GM21381 (cell line): Measurements from ENCODE around the gene CCDC152.

Source experiments
- ATAC-seq: cut with Tn5 transposase; IDR thresholded peaks from one replicate; pipeline ENCODE4 v1.9.1; 2021; ENCODE audit warnings: mild to moderate bottlenecking, moderate library complexity; ENCODE audit not compliant: unreplicated experiment

CCDC152 gene

DNA sequence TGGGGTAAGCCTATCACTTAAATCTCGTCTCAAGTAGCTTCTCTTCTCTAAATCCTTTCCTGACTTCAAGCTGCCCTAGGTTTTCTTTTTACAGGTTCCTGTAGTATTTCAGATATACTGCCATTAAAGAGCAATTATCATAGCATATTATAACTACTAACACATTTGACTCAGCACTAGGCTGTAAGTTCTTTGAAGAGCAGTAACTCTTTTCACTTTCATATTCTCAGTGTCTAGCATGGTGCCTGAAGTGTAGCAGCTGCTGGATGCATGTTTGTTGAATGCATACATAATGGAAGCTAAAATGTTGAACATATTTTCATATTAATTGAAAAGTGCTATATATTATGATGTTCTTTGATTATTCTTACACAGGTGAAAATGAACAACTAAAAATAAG lies 22.5 kb downstream of the CCDC152 start:
- no peak for ATAC-seq

DNA sequence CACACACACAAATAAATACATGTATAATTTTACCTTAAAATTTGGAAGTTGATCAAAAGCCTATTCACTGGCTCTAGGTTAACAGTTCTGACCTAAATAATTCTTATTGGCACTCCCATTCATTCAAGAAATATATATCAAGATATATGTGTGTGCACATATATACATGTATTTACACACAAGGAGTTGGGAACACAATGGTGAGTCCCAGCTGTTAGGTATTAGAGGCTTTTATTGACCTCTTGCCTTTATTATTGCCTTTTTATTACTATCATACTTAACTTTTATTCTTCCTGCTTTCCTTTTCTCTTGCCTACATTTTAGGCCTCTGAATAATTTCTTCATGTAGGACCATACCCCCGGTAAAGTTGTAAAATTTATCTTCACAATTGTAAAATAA lies 25.0 kb downstream of the CCDC152 start:
- no peak for ATAC-seq

DNA sequence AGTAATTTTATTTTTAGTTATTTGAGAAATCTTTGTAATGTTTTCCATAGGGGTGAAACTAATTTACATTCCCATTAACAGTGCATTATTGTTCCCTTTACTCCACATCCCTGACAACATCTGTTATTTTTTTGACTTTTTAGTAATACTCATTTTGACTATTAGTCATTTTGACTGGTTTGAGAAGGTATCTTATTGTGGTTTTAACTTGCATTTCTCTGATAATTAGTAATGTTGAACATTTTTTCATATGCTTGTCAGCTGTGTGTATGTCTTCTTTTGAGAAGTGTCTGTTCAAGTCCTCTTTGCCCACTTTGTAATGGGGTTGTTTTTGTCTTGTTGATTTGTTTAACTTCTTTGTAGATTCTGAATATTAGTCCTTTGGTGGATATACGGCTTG lies 27.5 kb downstream of the CCDC152 start:
- ATAC-seq = no peak

DNA sequence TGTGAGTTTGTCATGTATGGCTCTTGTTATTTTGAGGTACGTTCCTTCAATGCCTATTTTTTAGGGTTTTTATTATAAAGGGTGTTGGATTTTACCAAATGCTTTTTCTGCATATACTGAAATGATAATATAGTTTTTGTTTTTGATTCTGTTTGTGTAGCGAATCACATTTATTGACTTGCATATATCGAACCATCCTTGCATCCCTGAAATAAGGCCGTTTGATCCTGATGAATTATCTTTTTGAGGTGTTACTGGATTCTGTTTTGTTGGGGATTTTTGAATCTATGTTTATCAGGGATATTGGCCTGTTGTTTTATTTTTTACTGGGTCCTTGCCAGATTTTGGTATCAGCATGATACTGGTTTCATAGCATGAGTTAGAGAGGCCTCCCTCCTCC lies 29.1 kb downstream of the CCDC152 start:
- no peak for ATAC-seq

DNA sequence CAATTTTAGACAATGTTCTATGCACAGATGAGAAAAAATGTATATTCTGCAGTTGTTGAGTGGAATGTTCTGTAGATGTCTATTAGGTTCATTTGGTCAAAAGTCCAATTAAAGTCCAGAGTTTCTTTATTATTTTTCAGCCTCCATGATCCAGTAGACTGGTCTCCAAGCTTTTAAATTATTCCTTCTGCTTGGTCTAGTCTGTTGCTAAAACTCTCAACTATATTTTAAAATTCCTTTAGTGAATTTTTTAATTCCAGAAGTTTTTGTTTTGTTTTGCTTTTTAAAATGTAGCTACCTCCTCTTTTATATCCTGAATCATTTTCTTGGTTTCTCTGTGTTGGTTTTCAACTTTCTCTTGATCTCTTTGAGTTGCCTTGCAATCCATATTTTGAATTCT lies 30.5 kb downstream of the CCDC152 start:
- ATAC-seq = no peak

DNA sequence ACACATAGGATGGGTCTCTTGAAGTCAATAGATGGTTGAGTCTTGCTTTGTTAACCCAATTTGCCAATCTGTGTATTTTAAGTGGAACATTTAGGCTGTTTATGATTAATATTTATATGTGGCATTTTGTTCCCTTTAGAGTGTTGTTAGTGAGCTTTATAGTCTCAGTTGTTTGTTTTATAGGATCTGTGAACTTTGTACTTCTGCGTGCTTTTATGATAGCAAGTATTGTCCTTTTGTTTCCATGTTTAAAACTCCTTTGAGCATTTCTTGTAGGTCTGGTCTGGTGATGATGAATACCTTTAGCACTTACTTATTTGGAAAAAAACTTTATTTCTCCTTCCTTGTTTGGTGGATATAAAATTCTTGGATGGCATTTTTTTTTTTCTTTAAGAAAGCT lies 31.2 kb downstream of the CCDC152 start:
- no peak for ATAC-seq

DNA sequence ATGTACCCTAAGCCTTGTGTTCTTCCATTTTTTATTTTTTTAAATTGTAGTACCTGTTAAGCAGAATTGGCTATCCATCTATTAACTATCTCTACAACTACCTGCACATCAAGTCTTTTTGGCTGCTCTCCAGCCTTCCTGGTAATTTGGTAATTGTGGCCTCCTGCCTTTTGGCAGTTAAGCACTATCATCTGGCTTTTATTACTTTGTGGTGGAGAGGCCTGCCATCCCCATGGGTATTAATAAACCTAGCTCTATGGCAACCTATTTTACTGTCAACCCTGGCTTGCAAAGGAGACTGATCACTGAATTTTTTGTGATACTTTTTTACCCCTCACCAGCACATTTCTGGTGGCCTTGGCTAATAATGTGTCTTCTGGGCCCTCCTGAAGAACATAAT lies 34.5 kb downstream of the CCDC152 start:
- no peak for ATAC-seq

DNA sequence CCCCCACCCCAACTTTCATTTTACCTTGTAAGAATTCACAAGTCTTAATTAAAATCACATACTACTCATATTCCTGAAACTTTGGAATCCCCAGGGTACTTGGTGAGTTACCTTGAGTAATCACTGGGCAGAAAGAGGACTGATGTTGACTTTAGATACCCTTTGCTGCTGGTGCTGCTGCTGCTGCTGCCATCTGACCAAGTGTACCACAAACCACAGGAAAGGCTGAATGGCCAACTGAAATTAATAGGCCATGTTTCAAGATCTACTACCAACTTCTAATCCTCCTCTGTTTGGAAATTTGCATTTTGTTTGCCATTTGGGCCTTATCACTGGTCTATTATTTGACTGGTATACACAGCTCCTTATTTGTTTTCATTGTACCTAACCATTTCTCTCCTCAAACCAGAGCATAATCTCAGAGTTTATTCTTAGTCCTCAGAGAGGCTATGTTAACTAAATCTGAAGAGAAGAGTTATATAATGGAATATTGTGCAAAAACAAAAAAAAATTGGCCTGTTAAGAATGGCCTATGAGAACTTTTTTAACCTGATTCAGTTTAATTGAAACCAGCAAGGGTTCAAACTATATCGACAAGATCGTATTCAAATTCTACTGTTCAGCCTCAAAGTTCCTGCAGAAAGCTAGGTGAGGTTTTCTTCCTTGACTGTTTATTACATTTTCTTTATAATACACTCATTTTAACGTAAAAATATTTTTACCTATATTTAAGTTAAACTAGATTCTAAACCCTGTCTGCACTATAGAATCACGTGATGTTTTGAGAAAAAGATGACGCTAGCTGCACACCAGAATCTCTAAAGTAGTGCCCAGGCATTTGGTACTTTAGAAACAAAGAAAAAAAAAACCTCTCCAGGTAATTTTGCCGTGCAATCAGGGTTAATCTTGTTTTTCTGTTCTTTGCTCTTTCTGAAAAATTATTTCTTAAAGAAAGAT lies 41.9 kb downstream of the CCDC152 start:
- ATAC-seq = no peak

DNA sequence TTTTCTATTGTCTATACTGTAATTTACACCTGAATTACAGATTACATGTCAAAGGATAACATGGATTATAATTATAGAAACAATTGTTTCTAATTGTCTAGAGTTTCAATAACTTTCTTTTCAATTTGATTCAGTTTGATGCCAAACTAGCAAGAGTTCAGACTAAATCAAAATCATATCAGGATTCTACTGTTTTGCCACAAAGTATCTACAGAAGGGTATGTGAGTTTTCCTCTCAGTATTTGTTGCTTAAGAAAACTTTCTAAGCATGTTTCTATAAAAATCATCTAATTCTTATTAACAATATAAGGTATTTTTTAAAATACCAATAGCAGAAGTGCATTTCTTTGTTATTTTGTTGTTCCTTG lies 42.6 kb downstream of the CCDC152 start:
- no peak for ATAC-seq

DNA sequence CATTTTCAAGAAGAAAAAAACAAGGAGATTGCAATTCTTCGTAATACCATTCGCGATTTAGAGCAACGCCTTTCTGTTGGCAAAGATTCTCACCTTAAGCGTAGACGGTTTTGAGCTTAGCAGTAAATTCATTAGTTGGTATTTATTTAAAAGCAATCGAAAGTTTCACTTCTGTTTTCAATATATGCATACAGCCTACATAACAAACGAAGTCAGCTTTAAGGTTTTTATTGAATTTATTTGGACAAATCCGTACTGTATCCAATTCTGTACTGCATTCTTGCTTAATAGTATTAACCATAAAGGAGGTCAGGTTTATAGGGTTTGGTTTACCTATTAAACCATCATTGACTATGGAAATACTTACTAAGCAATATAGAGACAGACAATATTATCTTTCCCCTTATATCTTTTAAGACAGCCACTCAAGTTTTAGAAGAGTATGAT lies 43.1 kb downstream of the CCDC152 start:
- no peak for ATAC-seq

DNA sequence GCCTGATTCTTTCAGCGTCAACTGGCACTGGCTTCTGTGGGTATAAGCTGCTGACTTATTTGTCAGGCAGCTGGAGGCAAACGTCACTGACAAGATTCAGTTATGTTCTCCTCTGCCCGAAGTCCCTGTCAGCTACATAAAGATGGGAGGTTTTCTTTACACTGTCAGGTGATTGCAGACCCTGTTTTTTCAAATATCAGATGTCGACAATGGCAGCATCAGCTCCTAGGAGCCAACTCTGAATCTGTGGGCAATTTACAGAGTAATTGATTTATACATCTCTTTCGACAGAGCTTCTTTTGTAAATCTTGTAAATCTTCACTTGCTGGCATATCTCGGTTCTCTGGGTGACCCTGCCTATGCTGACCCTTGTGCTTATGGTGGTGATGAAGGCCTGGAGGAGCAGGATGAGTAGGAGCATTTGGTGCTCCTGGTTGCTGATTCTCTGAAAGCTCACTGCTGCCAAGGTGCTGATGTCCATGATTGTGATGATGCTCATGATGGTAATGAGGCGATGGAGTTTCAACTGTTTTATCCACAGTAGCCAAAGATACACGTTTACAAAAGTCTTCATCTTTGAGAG lies 44.2 kb downstream of the CCDC152 start:
- ATAC-seq = no peak

DNA sequence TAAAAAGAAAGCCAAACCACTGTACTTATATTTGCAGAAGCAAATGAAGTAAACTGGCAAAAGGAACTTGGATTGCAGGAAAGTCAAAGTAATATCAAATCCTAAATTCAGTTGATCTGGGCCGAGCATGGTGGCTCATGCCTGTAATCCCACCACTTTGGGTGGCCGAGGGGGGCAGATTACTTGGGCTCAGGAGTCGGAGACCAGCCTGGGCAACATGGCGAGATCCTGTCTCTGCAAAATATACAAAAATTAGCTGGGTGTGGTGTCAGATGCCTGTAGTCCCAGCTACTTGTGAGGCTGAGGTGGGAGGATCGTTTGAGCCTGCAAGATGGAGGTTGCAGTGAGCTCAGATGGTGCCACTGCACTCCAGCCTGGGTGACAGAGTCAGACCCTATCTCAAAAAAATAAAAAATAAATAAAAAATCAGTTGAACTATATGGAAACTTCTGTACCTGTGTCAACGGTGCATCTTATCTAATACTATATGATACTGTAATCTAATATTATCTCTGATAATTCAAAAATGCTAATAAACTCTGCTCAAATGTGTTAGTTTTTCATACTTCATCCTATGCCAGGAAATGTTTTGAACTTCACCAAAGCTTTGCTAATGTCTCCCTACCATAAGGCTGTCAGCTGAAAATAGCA lies 45.0 kb downstream of the CCDC152 start:
- ATAC-seq = no peak

DNA sequence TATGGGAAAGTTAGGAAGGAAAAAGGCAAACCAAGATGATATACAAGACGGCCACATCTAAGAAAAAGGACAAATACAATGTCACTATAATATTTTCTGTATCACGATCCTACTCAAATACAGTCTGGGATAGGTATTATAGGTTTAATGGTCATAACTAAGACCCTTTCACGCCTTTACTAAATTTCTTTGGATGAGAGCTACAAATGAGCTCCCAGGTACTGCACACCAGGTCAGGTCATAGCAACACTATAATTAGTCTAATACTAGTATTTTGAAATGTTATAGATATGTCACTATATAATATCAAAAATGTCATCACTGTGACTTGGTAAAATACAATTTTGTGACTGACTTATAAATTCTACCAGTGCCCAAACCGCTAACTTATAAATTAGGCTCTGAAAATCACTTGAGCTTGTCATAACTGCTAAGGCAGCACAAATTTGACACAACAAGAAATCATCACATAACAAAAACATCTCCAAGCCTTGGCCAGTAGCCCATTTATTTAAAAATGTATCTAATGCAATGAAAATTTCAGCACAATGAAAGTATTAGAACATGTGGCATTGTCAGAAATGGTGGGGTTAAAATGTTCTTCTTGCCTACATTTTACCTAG lies 48.2 kb downstream of the CCDC152 start:
- ATAC-seq = no peak

DNA sequence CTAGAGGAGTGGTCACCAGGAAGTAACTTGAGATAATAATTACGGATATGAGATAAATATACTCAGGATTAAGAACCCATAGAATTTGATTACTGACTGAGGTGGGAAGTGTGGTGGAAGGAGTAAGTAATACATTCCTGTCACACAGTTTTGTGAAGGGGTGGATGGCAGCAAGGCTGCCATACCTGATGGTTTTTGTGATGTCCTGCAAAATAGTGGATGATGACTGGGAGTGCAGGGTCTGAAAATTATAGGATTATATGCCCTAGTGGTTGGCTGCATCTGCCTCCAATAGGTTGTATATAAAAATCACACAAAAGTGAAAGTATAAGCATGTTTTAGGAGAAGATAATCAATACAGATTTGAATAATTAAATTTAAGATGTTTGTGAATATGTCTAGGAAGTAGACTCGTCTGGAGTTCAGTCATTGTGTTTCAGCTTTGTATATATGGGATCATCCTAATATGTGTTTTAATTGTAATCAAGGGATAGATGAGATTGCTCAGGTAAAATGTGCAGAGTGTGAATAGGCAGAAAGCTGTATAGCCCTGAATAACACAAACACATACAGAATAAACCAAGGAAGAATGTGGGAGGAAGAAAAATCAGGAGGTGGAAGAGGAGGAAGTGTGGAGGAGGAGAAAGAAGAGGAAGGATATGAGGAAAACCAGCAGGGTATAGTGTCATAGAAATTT lies 49.5 kb downstream of the CCDC152 start:
- ATAC-seq = no peak

DNA sequence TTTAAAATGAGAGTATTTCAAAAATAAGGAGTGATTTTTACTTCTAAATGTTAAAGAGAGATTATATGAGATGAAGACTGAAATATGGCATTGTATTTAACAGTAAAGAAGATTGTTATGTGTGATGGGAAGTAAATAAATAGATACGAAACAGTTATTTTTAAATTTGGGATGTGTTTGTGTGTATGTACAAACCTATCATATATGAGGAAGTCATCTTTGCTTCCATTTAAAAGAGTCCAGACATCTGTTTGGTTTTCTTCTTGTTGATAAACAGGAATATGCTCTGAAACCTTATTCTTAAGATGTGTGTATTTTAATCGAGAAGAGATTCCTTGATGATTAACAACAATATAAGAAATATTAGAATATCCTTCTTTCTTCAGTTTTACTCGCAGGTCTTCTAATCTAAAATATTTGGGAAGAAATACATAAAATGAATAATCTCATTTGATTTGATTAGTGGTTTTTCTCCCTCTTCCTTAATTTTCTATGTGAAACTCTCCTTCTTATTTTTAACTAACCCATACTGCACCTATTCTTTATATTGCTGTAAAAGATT lies 50.2 kb downstream of the CCDC152 start:
- ATAC-seq = no peak

DNA sequence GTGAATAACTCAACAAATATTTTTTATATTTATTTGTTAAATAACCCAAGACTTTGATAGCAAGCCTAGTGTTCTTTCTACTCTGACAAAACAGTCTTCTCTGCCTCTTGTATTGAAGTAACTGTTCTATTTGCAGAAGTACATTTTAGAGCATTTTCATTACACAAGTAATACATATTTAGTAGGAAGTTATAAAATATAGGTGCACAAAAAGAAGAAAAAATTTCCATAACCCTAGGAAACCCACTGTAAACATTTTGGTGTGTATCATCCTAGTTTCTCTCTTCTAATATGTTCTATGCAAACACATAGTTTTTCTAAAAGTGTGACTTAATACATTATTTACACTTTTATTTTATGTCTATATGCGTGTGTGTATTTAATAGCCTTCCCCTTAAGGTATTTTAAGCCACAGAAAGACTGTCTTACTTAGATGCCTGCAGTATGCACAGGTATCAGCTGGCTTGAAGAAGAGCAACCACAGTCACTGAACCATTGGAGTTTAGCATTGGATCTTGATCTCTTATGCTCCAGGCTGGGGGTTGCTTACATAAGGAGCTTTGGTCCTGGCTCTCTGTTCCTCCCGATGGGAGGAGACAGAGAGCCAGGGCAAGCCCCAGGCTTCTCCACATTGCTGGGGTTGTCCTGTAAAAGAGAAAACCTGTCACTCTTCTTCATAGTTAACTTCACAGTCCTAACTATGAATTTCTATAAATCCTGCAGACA lies 51.3 kb downstream of the CCDC152 start:
- ATAC-seq = no peak

DNA sequence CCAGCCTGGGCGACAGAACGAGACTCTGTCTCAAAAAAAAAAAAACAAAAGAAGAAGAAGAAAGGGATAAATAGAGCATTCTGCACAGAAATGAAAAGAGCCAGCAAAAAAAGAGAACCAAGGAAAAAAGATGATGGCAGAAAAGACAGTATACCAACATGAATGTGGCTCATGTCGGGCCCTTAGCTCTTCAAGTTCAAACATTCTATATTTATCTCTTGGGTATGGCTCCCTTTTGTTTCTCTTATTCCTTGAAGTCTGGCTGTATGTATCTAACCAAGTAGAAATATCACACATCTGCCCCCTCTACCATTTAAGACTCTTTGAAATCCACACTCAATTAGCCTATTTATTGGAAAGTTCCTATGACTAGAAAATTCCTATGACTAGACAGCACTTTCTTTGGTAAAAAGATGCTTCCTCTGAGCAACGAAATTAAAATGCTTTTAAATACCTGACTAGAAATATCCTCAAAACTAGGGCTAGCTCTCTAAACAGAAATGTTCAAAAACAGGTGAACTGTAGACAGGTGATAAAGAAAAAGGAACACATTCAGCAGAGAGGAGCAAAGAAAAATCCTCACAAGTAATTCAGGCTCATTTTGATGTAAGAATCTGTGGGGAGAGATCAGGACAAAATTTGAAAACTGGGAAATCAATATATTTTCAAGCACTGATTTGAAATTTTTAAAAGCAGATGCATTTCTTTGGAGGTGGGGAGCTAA lies 52.4 kb downstream of the CCDC152 start:
- no peak for ATAC-seq

DNA sequence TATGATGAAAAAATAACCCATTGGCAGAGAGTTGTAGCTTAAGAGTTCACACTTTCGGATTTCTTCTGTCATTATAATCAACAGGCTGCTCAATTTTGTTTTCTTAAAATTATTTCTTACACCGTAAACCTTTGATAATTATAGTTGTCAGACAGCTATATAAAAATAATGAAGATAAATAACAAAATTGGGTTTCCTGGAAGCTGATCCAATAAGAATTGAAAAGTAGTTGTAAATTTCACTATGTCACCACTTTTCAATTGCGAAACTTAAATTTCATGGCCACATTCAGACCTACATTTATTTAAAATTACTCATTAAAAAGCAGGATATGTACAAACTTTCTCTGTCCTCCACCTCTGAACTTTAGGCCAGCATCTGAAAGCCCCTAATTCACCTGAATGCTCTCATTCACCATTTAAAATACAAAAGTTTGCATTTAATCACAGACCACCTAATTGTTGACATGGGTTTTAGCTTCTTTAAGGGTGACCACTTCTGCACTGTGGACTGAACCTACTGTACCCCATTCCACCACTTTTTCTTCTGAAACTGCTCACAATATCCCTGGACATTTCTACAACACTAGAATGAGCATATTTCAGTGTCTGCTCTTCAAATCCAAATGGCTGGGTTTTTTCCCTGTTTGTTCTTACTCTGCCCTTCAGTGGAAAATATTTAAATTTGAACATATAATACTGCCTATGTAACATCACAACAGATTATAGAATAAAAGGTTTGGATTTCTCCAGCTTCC lies 54.4 kb downstream of the CCDC152 start:
- ATAC-seq = no peak
